K562 (cell line): Measurements from ENCODE around the gene WDR86. TPM values are rescaled to one million over a fixed set of nuclear protein-coding genes. Genes with fewer than 3 reads are reported as not detected.

Experiments
- BHLHE40 ChIP-seq: IDR thresholded peaks from 2 replicates; pipeline ENCODE4 v1.6.1; 2011; ENCODE audit warnings: low read length, improper control_type of control experiment
- ELF1 ChIP-seq: fragments of 200-800 bp; sonication (Bioruptor generic); IDR thresholded peaks from 2 replicates; pipeline ENCODE4 v1.6.1; 2016; ENCODE audit warnings: missing genetic modification characterization, missing compliant biosample characterization
- LARP7 ChIP-seq: fragments of 450-650 bp; IDR thresholded peaks from 2 replicates; pipeline ENCODE4 v1.6.1; 2016
- NCOR1 ChIP-seq: fragments of 450-650 bp; IDR thresholded peaks from 2 replicates; pipeline ENCODE4 v1.6.1; 2016; ENCODE audit warnings: mild to moderate bottlenecking, moderate library complexity
- NFE2L1 ChIP-seq: fragments of 450-650 bp; IDR thresholded peaks from 2 replicates; pipeline ENCODE4 v1.6.1; 2016; ENCODE audit warnings: missing genetic modification characterization, low read depth, mild to moderate bottlenecking, missing compliant biosample characterization, moderate library complexity, borderline replicate concordance
- RREB1 ChIP-seq: fragments of 250-450 bp; sonication (Bioruptor Pico); IDR thresholded peaks from 2 replicates; pipeline ENCODE4 v1.4.0; 2020
- SAFB2 ChIP-seq: fragments of 200-400 bp; formaldehyde crosslinking; IDR thresholded peaks from 2 replicates; pipeline ENCODE4 v1.6.1; 2018; ENCODE audit warnings: borderline replicate concordance, low read length, low read depth, moderate library complexity; ENCODE audit not compliant: severe bottlenecking
- SIX5 ChIP-seq, 2 experiments: IDR thresholded peaks; 2 replicates each; pipeline ENCODE4 v1.6.1; 2011; ENCODE audit warnings: low read length in 2 of 2, borderline replicate concordance in 1 of 2, low read depth in 1 of 2, mild to moderate bottlenecking in 1 of 2, moderate library complexity in 1 of 2; ENCODE audit not compliant: insufficient read depth in 1 of 2
- SPI1 ChIP-seq: IDR thresholded peaks from 2 replicates; pipeline ENCODE4 v1.6.1; 2011; ENCODE audit warnings: low read depth, low read length, control low read depth, borderline replicate concordance
- TEAD4 ChIP-seq, 2 experiments: sonication (generic) in 1 of 2; formaldehyde crosslinking in 1 of 2; IDR thresholded peaks; 2 replicates each; pipeline versions ENCODE4 v1.6.1 to v1.8.0; 2012 to 2022; ENCODE audit warnings: borderline replicate concordance in 1 of 2, inconsistent platforms in 1 of 2, low read length in 1 of 2, mild to moderate bottlenecking in 1 of 2, missing genetic modification reagents in 1 of 2
- UBTF ChIP-seq, 2 experiments: IDR thresholded peaks; 2 replicates each; pipeline ENCODE4 v1.6.1; 2012; ENCODE audit warnings: improper control_type of control experiment in 2 of 2, low read depth in 2 of 2, low read length in 2 of 2, borderline replicate concordance in 1 of 2
- ZEB2 ChIP-seq: fragments of 450-650 bp; IDR thresholded peaks from 2 replicates; pipeline ENCODE4 v1.6.1; 2016
- ZNF184 ChIP-seq: sonication (generic); formaldehyde crosslinking; IDR thresholded peaks from 2 replicates; pipeline ENCODE4 v1.5.0; 2020; ENCODE audit warnings: missing genetic modification reagents
- ZNF785 ChIP-seq: fragments of 250-450 bp; sonication (Bioruptor Pico); IDR thresholded peaks from 2 replicates; pipeline ENCODE4 v1.4.0; 2020; ENCODE audit warnings: mild to moderate bottlenecking
- polyA plus RNA-seq, 8 experiments: library from polyadenylated mRNA; depleted of rRNA in 4 of 8; stranded (reverse) in 5 of 8; unstranded in 3 of 8; fragments of >200 nt; fragmentation: Nextera tagmentation in 2 of 8; fragmentation: Illumina TruSeq in 1 of 8; extraction: Ambion mirVana in 2 of 8; extraction: Trizol in 1 of 8; gene quantifications; 2 replicates each; pipeline versions ENCODE4 v1.2.1 to v1.2.3, GENCODE V29; 2011 to 2014; ENCODE audit warnings: inconsistent platforms in 1 of 8, missing spikeins in 1 of 8
- total RNA-seq, 7 experiments: library from RNA; depleted of rRNA in 6 of 7; stranded (reverse); fragments of >200 nt in 6 of 7; fragmentation: Illumina TruSeq in 2 of 7; extraction: Trizol in 2 of 7; gene quantifications; 2 replicates each; pipeline versions ENCODE4 v1.2.1 to v1.2.3, GENCODE V29; 2011 to 2021; ENCODE audit warnings: low replicate concordance in 1 of 7
- TF ChIP-seq, protein P1 (sequence below), 2 experiments: IDR thresholded peaks; 2 replicates each; pipeline ENCODE4 v1.6.1; 2011; ENCODE audit warnings: borderline replicate concordance in 1 of 2, control low read depth in 1 of 2, low read depth in 1 of 2, low read length in 1 of 2, mild to moderate bottlenecking in 1 of 2, mixed read lengths in 1 of 2, moderate library complexity in 1 of 2; ENCODE audit not compliant: insufficient read depth in 1 of 2, insufficient read length in 1 of 2, poor library complexity in 1 of 2, severe bottlenecking in 1 of 2; ENCODE audit errors: extremely low read depth in 1 of 2

Gene WDR86
- total and polyA plus RNA-seq, 9 of the 15 experiments (the other 6 are each of a cell fraction or from before 2014, with no cell fraction given) = 0.24 TPM; not detected in 8

- TF ChIP-seq TEAD4 (IDR thresholded peaks at IDR 0.05; ENCODE audit: low read length) (no peak), TEAD4 (CRISPR knock-in tag; IDR thresholded peaks at IDR 0.05; ENCODE audit: borderline replicate concordance) (no peak), SIX5 (IDR thresholded peaks at IDR 0.05; ENCODE audit: borderline replicate concordance in 1 of 2, insufficient read depth in 1 of 2, low read depth in 1 of 2, low read length in 2 of 2) (no peak), NFE2L1 (no peak), BHLHE40 (0 out of 2 replicates have a peak, but pooled peaks have one; percentile 3), ELF1 (tag) (no peak), LARP7 (no peak), ZNF785 (CRISPR knock-in tag) (no peak), ZNF184 (no peak), RREB1 (no peak), ZEB2 (no peak), SAFB2 (no peak), SPI1 (no peak), NCOR1 (no peak), UBTF (IDR thresholded peaks at IDR 0.05; ENCODE audit: borderline replicate concordance in 1 of 2, low read depth in 2 of 2, low read length in 2 of 2) (no peak)
- TF ChIP-seq, protein P1, sequence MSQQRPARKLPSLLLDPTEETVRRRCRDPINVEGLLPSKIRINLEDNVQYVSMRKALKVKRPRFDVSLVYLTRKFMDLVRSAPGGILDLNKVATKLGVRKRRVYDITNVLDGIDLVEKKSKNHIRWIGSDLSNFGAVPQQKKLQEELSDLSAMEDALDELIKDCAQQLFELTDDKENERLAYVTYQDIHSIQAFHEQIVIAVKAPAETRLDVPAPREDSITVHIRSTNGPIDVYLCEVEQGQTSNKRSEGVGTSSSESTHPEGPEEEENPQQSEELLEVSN (IDR thresholded peaks at IDR 0.05; ENCODE audit: borderline replicate concordance in 1 of 2, extremely low read depth in 1 of 2, insufficient read depth in 1 of 2, insufficient read length in 1 of 2, low read depth in 1 of 2, low read length in 1 of 2, poor library complexity in 1 of 2, severe bottlenecking in 1 of 2) = peak in 1 of 2 experiments; percentile 74
These were observed 19.1 kb downstream of the WDR86 start (continued) for GRCh38 chr7:151390598-151391357.
